Stimulated activated CD8-positive, alpha-beta memory T cell treated with anti-CD3 and anti-CD28 coated beads, Interleukin-15, amount 100 ng/mL, for 4 hours (primary cell): Measurements from ENCODE around the gene RUNX2.

Experiments used
- DNase-seq, 2 donors: peaks; one replicate each; pipeline ENCODE4 v3.0.0-alpha.2; 2020; ENCODE audit warnings: low read depth in 2 of 2

RUNX2 gene

DNA sequence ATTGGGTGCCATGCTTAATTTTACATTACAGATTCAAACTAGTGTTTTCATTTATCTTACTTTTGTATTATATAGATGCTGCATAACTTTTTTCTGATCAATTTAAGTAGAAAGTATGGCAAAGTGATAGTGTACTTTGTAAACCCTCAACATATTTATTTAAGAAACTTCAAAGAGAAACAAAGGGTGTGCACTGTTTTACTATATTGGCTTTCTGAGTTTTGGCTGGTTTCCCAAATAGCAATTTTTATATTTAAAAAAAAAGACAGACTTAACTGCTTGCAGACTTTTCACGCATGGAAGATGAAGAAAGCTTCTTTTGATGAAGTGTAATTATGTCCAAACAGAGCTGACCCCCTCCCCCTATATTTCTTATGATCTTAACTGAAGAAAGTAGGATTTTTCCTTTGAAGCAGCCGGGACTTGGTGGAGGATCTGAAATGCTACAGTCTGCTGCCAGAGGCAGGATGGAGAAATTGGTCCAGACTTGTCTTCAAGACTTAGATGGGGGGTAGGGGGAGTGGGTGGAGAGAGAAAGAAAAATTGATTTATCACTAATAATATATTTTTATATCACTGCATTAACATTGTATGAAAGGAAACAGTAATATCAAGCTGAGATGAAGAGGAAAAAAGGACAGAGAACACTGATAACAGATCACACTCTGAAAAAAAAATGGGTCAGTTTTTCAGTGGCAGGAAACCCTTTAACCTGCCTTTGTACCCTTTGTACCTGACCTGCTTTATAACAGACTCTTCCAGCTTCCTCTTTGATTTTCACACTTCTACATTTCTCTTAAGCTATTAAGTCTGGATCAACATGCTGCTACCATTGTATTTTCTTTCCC, 105.6 kb downstream of the RUNX2 start:
- DNase-seq = no peak

GRCh38 chr6:45434381-45434700, 106.2 kb downstream of the RUNX2 start:
- no peak for DNase-seq

DNA sequence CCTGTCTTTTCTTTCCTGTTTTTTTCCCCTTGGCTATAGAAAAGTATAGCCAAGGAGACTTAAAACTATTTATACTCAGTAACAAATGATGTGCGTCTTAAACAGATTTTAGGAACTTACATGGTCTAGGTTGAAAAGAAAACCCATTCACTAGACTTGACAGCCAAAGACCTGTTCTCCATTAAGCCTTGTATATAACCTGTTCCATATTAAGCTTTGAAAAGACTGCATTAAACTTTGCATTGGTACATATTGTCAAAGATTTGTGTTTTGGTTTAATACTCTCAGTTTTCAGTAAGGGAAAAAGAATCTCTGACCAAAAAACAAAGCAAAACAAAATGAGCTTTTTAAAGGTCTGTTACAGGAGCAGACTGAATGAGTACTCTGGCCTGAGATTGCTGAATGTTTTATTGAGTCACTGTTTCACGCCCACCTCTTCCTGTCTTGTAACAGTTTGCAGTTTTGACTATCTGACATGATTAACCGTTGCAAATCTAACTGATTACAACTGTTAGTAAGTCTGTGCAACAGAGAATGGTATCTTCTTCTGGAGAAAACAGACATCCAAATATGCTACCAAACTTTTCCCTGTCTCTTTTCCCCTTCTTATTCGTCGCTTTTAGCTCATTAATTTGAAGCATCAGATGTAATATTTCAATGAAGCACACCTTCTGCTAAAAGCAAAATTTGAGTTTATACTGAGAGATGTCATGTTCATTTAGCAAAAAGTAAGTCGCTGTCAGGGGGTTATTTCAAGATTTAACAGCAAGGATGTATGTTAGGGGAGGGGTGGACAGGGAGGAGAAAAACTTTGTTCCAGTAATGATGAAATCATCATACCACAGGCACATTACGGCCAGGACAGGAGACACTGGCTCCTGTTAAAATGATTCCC, 108.7 kb downstream of the RUNX2 start:
- DNase-seq = no peak

DNA sequence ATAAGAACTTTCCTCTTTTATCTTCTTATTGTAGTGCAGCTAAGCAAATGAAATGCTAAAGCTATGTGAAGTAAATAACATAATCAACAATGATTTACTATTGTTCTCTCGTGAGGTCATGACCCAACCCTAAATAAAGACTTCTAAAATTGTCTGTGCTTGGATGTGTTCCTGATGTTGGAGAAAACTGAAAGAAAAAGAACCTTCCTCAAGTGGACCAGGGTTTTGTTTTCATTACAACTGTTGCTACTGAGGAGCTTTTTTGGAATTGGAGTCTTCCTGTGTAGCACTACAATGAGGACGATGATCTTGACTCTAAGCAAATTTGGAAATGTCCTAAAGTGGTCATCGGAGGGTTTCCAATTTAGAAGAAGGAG, 109.3 kb downstream of the RUNX2 start:
- DNase-seq = no peak

DNA sequence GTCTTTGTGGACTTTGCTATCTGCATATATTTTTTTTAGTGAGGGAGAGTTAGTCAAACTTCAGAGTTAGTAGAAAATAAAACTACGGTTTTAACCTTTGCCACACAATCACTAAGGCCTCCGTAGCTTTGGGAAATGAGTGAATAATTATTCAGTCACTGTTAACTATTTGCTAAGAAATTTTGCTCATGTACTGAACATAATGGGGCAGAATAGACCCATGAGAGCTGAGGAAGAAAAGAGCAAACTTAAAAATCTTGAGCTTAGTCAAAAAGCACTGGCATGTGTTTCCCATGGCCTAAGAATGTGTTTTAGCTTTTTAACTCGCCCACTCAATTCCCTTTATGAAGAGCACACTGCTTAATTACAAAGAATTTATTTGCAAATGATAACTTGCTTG, 110.0 kb downstream of the RUNX2 start:
- DNase-seq = no peak

GRCh38 chr6:45438849-45439406, 110.8 kb downstream of the RUNX2 start:
- no peak for DNase-seq

DNA sequence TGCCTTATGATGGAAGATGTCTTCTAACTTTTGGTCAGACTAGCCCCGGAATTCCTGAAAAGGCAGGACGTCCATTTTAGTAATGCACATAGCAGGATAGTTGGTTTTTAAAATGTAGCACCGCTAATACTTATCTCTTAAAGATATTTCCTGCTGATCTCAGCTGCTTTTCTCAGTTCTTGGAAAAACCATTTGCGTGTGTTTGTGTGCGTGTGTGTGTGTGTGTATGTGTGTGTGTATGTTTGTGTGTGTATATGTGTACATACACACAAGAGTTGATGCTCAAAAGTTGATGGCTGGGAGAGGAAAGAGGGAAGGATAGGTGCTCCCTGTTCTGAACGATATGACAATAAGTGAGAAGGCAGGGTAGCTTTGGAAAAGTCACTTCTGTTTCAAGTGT, 111.3 kb downstream of the RUNX2 start:
- no peak for DNase-seq

DNA sequence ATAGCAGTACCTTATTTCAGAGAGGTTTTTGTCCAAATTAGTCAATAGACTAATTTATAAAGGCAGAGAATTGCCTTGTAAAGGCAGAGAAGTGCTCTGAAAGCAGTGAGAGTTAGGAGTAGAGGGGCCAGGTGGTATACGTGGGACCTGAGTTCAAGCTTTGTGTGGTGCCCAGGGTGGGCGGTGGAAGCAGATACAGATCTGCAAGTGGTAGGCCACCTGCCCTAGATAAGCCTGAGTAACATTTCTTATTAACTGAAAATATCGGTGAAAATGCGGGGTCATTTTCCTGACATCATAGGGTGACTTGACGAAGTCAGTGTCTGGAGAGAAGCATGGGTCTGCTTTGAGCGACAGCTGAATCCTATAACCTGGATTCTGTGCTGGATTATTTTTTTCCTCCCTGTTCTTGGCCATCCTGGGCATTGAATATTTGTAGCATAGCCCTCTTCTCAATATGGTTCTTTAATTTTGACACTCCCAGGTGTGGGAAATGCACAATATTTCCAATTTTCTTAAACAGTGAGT, 111.8 kb downstream of the RUNX2 start:
- no peak for DNase-seq

DNA sequence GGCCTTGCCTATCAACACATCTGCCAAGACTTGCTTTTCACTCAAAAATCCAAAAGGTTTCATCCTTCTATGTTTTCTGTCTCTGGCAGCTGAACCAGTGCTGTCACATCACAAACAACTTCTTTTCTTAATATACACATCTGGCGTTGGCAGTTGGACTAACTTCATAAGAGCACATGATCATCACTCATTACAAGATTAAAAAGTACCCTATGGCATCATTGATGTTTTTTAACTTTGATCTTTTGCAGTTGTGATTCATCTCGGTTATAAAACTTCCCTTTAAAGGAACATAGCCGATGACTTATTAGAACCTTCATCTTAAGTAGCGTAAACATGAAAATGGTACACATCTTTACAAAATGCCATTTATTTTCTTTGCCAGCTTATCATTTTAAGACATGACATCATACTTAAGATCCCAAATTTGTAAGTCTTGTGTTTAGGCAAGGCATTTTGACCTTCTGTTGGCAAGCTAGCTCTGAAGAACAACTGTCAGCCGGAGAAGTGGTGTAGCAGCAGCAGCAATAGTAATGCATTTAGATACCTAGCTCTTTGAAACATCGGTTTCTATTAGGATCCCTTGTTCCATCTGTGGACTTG, 113.8 kb downstream of the RUNX2 start:
- DNase-seq = no peak

DNA sequence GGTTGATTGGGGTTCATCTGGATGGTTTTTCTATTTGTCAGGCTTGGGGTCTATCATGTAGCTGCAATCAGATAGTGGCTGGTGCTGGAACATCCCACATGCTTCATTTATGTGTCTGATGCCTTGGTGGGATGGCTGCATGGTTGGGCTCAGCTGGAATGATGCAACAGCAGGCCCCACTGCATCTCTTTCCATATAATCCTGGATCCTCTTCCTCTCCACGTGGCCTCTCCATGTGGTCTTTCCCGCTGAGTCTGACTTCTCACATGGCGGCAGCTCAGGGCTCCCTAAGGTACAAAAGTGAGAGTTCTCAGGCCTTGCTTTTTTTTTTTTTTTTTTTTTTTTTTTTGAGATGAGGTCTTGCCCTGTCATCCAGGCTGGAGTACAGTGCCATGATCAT, 114.6 kb downstream of the RUNX2 start:
- no peak for DNase-seq

DNA sequence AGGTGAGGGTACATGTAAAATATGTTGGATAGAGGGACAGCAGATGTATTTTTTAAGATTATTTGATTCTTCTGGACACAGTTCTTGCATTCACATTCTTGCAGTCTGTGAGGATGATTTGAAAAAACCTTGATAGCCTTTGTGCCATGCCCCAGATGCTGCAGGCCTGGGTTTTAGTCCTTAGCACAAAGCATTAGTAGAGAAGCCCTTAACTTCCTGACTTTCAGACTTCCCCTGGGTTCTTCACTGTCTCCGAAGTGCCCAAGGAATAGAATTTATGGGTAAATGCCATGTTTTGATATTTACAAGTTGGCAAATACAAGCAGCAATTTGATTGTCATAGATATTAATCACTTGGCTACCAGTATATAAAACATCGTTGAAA, 117.2 kb downstream of the RUNX2 start:
- no peak for DNase-seq

DNA sequence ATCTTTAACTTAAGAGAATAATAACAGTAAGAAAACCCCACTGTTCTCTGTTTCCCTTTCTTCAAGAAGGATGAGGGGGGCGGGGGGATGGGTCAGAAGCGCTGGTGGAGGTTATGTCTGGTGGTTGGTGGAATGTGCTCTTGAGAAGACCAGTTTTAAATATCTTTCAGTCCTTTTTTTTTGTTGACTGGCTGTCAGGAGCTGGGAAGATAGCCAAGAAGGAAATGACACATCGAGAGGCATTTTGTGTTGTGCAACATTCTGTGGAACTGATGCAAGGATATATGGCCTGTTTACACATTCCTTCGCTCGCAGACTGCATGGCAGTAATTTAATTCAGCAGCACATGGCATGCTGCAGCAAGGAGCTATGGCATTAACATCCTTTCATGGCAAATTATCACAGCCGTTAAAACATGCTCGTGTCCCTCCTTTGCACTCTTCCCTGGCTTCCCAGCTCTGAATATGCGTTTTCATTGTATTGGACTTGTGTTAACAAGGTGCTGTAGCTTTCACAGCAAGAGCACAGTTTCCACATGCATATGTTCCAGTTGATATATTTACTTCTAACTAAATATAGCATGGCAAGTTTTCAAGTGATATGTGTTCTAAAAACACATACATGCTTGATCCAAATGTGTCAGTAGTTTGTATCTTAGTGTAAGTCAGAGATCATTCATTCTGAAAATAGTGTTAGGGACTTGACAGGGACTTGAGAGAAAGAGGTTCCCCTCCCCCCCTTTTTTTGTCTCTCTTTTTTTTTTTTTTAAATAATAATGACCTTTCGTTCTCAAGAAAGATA, 117.8 kb downstream of the RUNX2 start:
- no peak for DNase-seq

DNA sequence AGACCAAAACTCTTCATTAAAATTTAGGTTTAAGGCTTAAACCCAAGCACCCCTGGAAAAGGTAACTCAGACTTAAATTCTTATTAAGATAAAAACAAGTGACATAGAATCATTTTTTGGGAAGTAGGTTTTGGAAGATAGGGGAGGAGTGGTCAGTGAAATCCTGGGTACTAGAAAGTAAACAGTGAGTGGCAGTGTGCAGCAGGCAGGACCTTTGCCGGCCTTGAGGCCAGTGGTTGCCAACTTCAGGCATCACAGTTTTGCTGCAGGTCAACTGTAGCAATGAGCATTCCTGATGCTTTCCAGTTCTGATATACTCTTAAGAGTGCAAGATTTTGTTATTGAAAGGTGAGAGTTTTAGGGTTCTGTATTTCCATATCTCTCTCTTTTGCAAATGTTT, 118.9 kb downstream of the RUNX2 start:
- no peak for DNase-seq

DNA sequence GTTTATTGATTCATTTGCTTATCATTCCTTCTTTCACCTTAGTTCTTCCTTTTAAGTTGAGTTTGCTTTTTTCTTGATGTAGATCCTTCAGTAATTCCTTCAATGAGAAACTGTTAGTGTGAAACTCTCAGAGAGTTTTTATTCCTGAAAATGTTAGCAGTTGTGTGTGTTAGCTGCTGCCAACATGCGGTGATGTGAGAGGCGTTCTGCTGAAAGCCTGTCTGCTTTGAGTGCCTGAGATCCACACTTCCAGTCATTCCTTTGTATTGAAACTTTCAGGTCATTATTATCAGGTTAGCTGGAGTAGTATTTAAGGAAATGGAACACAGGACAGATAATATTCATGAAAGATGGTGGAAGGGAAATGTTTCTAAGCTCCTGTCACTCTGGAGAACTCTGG, 119.6 kb downstream of the RUNX2 start:
- DNase-seq = no peak

- DNase-seq = no peak
Measured at GRCh38 chr6:45448417-45449389, 120.6 kb downstream of the RUNX2 start.

- no peak for DNase-seq
Measured at GRCh38 chr6:45450132-45450531, 122.0 kb downstream of the RUNX2 start.

GRCh38 chr6:45450831-45451230, 122.7 kb downstream of the RUNX2 start:
- no peak for DNase-seq

- no peak for DNase-seq
Measured at GRCh38 chr6:45454008-45454911, 126.1 kb downstream of the RUNX2 start.

DNA sequence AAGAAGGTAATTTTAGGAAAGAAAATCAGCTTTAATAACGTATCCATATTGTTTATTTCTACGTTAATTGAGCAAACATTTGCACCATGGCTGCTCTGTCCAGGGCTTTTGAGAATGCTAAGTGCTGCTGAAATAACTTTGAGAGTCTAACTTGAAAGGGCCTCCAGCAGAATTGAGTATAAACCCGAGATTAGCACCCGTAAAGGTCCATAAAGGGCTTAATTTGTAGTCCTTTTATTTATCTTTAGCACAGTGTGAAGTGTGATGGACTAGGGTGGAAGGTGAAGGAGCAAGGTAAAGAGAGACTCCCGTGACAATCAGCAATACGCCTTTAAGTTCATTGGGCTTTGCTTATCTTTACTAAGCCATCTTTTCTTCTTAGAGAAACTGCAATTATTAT, 127.3 kb downstream of the RUNX2 start:
- no peak for DNase-seq
